GM23248 (cell line): ENCODE results near the gene TUSC2. TPM values are rescaled to one million over a fixed set of nuclear protein-coding genes. Genes with fewer than 3 reads are reported as not detected.

ENCODE experiments used
- DNase-seq: peaks from one replicate; pipeline ENCODE4 v3.0.0-alpha.2; 2015
- H2AFZ ChIP-seq: fragments of 200-600 bp; sonication (generic); 2 replicates; pipeline ENCODE4 v1.6.1; 2016; ENCODE audit warnings: antibody characterized with exemption
- H3F3A ChIP-seq: fragments of 200-600 bp; sonication (generic); 2 replicates; pipeline ENCODE4 v1.6.1; 2016; ENCODE audit warnings: mild to moderate bottlenecking, antibody characterized with exemption, mixed run types; ENCODE audit not compliant: insufficient read depth
- H3K27ac ChIP-seq: fragments of 200-600 bp; sonication (generic); 2 replicates; pipeline ENCODE4 v1.5.1; 2016; ENCODE audit warnings: mild to moderate bottlenecking
- H3K27me3 ChIP-seq: fragments of 200-600 bp; sonication (generic); replicated peaks from 2 replicates; pipeline ENCODE4 v1.6.1; 2016; ENCODE audit warnings: mild to moderate bottlenecking; ENCODE audit not compliant: insufficient read depth
- H3K36me3 ChIP-seq: fragments of 200-600 bp; sonication (generic); 2 replicates; pipeline ENCODE4 v1.6.1; 2016; ENCODE audit warnings: low read depth, mild to moderate bottlenecking
- H3K4me1 ChIP-seq: fragments of 200-600 bp; sonication (generic); 2 replicates; pipeline ENCODE4 v1.6.1; 2016; ENCODE audit warnings: mild to moderate bottlenecking; ENCODE audit not compliant: insufficient read depth
- H3K4me2 ChIP-seq: fragments of 200-600 bp; sonication (generic); one replicate; pipeline ENCODE4 v1.6.1; 2016; ENCODE audit warnings: mild to moderate bottlenecking; ENCODE audit not compliant: unreplicated experiment
- H3K4me3 ChIP-seq: fragments of 200-600 bp; sonication (generic); 2 replicates; pipeline ENCODE4 v1.5.1; 2016; ENCODE audit warnings: mild to moderate bottlenecking
- H3K79me2 ChIP-seq: fragments of 200-600 bp; sonication (generic); 2 replicates; pipeline ENCODE4 v1.6.1; 2016; ENCODE audit warnings: mild to moderate bottlenecking; ENCODE audit not compliant: insufficient read depth
- H3K9ac ChIP-seq: fragments of 200-600 bp; sonication (generic); 2 replicates; pipeline ENCODE4 v1.6.1; 2016; ENCODE audit warnings: mild to moderate bottlenecking
- H3K9me2 ChIP-seq: fragments of 200-600 bp; sonication (generic); 2 replicates; pipeline ENCODE4 v1.6.1; 2016; ENCODE audit warnings: mixed run types, mild to moderate bottlenecking, moderate library complexity; ENCODE audit not compliant: insufficient read depth
- H3K9me3 ChIP-seq: fragments of 200-600 bp; sonication (generic); one replicate; pipeline ENCODE4 v1.6.1; 2017; ENCODE audit warnings: low read depth
- H4K20me1 ChIP-seq: fragments of 200-600 bp; sonication (generic); 2 replicates; pipeline ENCODE4 v1.6.0; 2016; ENCODE audit not compliant: insufficient read depth
- EZH2 ChIP-seq: fragments of 200-600 bp; sonication (generic); IDR thresholded peaks from 2 replicates; pipeline ENCODE4 v1.6.1; 2018; ENCODE audit warnings: antibody characterized with exemption, mild to moderate bottlenecking; ENCODE audit not compliant: insufficient read depth, poor library complexity, severe bottlenecking
- EZH2phosphoT487 ChIP-seq: fragments of 200-600 bp; sonication (generic); IDR thresholded peaks from 2 replicates; pipeline ENCODE4 v1.6.1; 2018; ENCODE audit warnings: antibody characterized with exemption, moderate library complexity, mild to moderate bottlenecking, low read depth; ENCODE audit not compliant: insufficient read depth
- WGBS, 2 experiments: methylation state at CpG; one replicate each; pipeline ENCODE4 v1.1.6; 2015 to 2017; ENCODE audit warnings: low lambda C conversion rate in 2 of 2, low coverage in 1 of 2; ENCODE audit errors: missing lambda C conversion rate in 2 of 2; 5-methylcytosine and 5-hydroxymethylcytosine counted together
- in situ Hi-C: fragments of 300-500 bp; cut with MboI; formaldehyde crosslinking; loops from 2 replicates; pipeline ENCODE4 v1.15.0; 2020
- polyA plus RNA-seq: library from polyadenylated mRNA; unstranded; fragments of >200 nt; fragmentation: Nextera tagmentation; extraction: Ambion mirVana; gene quantifications from 2 replicates; pipeline ENCODE4 v1.2.1, GENCODE V29; 2016
- total RNA-seq: library from RNA; depleted of rRNA; stranded (reverse); fragments of >200 nt; shearing (Covaris generic); gene quantifications from 2 replicates; pipeline ENCODE4 v1.2.3, GENCODE V29; 2014; rRNA removed

TUSC2 gene, protein sequence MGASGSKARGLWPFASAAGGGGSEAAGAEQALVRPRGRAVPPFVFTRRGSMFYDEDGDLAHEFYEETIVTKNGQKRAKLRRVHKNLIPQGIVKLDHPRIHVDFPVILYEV
- 14.3 and 32.5 TPM in 2 replicates for total RNA-seq
- 45.7 and 46.5 TPM in 2 replicates for polyA plus RNA-seq

DNA sequence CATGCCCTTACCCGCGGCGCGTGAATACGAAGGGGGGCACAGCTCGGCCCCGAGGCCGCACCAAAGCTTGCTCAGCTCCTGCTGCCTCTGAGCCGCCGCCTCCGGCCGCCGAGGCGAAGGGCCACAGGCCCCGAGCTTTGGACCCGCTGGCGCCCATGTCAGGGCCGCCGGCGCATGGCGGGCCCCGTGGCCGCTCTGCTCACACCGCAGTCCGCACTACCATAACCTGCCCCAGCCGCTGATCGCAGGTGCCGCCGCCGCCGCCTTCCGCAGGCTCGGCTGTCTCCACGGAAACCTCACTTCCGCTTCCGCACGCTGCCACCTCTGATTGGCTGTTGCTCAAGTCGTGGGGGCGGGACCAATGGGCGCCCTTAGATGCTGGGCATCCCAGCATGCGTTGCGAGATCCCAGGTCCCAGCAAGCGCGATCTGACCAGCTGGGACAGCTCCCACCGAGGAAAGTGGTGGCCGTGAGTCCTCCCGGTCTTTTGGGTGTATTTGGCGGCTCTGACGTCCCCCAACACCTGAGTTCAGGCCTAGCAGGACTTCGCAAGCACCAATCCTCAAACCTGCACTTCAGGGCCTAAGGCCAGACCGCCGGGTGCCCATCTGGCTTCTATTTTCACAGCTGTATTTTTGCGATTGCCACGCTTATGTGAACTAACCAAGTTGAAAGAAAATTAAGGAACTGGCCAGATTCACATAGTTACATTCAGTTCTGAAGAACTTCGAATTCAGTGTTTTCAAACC, at the start of gene TUSC2:
TUSC2 (minus strand) TSS at position 281 of the 749 bp plus-strand sequence; CDS start at position 157, 124 bp downstream.
- H3K27me3 ChIP-seq = no peaks in the 10 kb centered on the region
- peak within 1 kb of the TSS; percentile 79 for H3K4me2 ChIP-seq
- in situ Hi-C loops = no loop called here
- H4K20me1 ChIP-seq = no peaks in the 10 kb centered on the region
- peak within 1 kb of the TSS; percentile 68 for H2AFZ ChIP-seq
- no peak for TF ChIP-seq EZH2phosphoT487
- no peak for TF ChIP-seq EZH2
- H3K9me3 ChIP-seq = no peaks in the 10 kb centered on the region
- H3K4me3 ChIP-seq = peak within 1 kb of the TSS; percentile 82
- H3F3A ChIP-seq = peaks cover 31% of the 10 kb centered on the region
- no peaks in the 10 kb centered on the region for H3K9me2 ChIP-seq
- H3K36me3 ChIP-seq = peaks cover 23% of the 10 kb centered on the region
- H3K79me2 ChIP-seq = peaks cover 47% of the 10 kb centered on the region
- WGBS, 2 experiments = 1% methylated on average over 36 to 37 of the region's 55 CpGs
- peak; percentile 100 for DNase-seq
- H3K27ac ChIP-seq = peak within 1 kb of the TSS; percentile 76
- H3K4me1 ChIP-seq = peaks cover 15% of the 10 kb centered on the region
- H3K9ac ChIP-seq = peak within 1 kb of the TSS; percentile 88

DNA sequence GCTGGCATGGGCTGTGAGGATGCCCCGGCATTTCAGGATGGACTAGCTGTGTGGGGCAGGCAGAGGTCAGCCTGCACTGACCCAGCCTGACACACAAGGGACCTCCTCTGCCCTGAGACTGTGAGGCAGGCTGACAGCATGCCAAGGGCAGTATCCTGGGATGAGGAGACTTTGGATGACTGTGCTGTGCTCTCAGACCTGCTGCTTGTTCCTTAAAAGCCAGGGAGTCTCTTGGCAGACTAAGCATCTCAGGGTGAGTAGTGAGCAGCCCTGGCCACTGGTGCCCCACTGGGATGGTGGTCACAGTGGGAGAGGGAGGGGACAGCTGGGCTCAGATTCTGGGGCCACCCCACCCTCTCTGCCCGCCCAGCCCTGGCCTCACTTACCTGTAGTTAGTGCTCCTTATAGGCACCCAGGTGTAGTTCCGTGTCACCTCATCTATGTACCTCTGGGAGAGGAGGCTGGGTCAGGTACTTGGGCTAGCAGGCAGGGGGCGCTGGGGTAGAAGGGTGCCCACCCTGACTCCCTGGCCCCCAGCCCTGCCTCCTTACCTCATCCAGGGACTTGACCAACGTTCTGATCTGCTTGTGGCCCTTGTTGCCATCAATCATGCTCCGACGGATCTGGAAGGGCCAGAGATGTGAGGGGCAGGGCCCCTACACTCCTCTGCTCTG, 47.4 kb upstream of the TUSC2 start:
- no peak overlapping the region for H3K4me2 ChIP-seq
- no peak overlapping the region for H3K4me3 ChIP-seq
- H3K9me2 ChIP-seq = no peaks in the 10 kb centered on the region
- no peak overlapping the region for H3K27ac ChIP-seq
- TF ChIP-seq EZH2 = no peak
- no peak for TF ChIP-seq EZH2phosphoT487
- H3K9me3 ChIP-seq = no peaks in the 10 kb centered on the region
- peak; percentile 43 for DNase-seq
- no peak overlapping the region for H2AFZ ChIP-seq
- no peak overlapping the region for H3K9ac ChIP-seq
- H3K36me3 ChIP-seq = no peaks in the 10 kb centered on the region
- no peaks in the 10 kb centered on the region for H4K20me1 ChIP-seq
- WGBS, 2 experiments = 57 to 59% methylated on average over 6 to 7 of the region's 7 CpGs
- no peaks in the 10 kb centered on the region for H3F3A ChIP-seq
- no peaks in the 10 kb centered on the region for H3K79me2 ChIP-seq
- H3K27me3 ChIP-seq = 0 out of 2 replicates have a peak, but pooled peaks cover 6% of the 10 kb centered on the region
- in situ Hi-C loops = no loop called here
- no peaks in the 10 kb centered on the region for H3K4me1 ChIP-seq

DNA sequence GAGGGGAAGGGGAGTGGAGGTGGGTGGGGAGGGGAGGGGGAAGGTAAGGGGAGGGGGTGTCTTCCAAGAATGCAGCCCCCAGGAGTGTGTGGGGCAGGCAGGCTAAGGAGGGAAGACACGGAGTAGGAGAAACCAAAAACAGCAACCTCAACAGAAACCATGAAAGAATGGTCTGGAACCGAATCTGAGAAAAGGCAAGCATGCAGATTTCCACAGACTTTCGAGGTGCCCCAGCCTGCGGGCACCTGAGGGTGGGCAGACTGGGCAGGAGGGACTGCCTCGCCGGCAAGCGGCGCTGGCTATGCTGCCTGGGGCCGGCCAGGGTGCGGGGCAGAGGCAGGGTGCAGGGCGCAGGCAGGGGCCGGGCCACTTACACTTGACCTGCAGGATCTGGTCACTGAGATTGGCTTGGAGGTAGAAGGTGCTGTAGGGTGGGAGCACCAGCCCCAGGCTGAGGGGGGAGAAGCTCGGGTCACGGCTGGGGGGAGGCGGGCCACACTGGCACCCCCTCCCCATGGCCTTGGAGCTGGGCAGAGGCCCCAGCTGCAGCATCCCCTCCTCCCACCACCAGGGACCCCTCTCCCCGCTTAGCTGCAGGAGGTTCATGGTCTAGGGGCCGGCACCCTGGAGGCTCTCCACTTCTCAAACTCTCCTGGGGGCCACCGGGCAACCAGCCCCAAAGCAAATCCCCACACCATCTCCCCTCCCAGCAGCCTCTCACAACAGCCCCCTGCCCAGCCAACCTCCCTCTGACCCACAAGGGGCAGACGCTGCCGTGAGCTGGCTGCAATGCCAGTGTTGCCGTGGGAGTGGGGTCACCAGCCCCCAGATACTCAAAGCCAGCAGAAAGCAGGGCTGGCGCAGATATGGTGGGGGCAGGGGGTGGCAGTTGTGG, 46.6 kb upstream of the TUSC2 start:
- H4K20me1 ChIP-seq = no peaks in the 10 kb centered on the region
- no peaks in the 10 kb centered on the region for H3K4me1 ChIP-seq
- no peak overlapping the region for H3K4me3 ChIP-seq
- H3K36me3 ChIP-seq = no peaks in the 10 kb centered on the region
- TF ChIP-seq EZH2phosphoT487 (no peak), EZH2 (no peak)
- no peaks in the 10 kb centered on the region for H3F3A ChIP-seq
- no peak overlapping the region for H2AFZ ChIP-seq
- H3K9me2 ChIP-seq = no peaks in the 10 kb centered on the region
- 65 to 68% methylated on average over 16 to 22 of the region's 22 CpGs for WGBS, 2 experiments
- 0 out of 2 replicates have a peak, but pooled peaks cover 6% of the 10 kb centered on the region for H3K27me3 ChIP-seq
- H3K9ac ChIP-seq = no peak overlapping the region
- in situ Hi-C loops = no loop called here
- H3K79me2 ChIP-seq = no peaks in the 10 kb centered on the region
- H3K9me3 ChIP-seq = no peaks in the 10 kb centered on the region
- DNase-seq = no peak
- no peak overlapping the region for H3K4me2 ChIP-seq
- H3K27ac ChIP-seq = no peak overlapping the region
